ENCODE results near the gene ASTL. TPM values are rescaled to one million over a fixed set of nuclear protein-coding genes. Genes with fewer than 3 reads are reported as not detected.
"Not testable (repeated sequence)": the region's sequence is repeated elsewhere in the genome, so short reads cannot be mapped to it uniquely, and the experiment has no call there.

Gene ASTL
- total RNA-seq, 1 donor from 2014 or later, result not detected

- DNase-seq (ENCODE audit: low read depth in 2 of 2), result peak; percentile 19 to 22
Measured at GRCh38 chr2:96099861-96100798, 38.2 kb downstream of the ASTL start.

GRCh38 chr2:96098900-96099590 lies 39.3 kb downstream of the ASTL start:
- DNase-seq (ENCODE audit: low read depth in 2 of 2), result no peak

GRCh38 chr2:96097951-96098823 lies 40.1 kb downstream of the ASTL start:
- no peak for DNase-seq (ENCODE audit: low read depth in 2 of 2)

- no peak for DNase-seq (ENCODE audit: low read depth in 2 of 2)
Measured at GRCh38 chr2:96097441-96097840, 40.9 kb downstream of the ASTL start.

DNA sequence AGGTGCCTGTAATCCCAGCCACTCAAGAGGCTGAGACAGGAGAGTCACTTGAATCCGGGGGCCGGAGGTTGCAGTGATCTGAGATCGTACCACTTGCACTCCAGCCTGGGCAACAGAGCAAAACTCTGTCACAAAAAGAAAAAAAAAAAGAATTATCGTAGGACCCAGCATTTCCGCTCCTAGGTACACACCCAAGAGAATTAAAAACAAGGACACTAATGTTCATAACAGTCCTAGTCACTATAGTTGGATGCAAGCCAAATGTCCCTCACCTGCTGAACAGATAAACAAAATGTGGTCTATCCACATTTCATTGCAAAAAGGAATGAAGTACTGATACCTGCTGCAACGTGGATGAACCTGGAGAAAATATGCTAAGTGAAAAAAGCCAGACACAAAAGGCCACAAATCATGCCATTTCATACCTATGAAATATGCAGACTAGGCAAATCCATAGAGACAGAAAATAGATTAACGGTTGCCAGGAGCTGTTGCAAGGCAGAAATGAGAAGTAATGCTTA lies 43.1 kb downstream of the ASTL start:
- DNase-seq (ENCODE audit: low read depth in 2 of 2), result peak in 1 of 2 donors; percentile 9

DNA sequence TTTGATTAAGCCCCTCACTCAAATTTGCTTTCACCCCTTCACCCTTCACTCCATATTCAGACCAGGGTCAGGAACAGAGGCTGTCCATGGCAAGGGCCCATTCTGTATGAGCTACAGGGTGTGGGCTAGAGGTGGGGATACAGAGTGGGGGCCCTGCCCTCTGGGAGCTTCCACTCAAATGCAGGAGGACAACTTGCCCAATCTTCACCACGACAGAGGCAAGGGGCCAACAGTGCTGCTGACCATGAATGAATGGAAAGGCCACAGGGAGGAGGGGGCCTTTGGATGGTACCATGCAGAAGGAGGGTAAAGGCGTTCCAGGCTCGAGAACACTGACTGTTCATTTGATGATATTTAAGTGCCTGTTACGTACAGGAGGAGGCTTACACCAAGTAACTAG lies 44.8 kb downstream of the ASTL start:
- DNase-seq (ENCODE audit: low read depth in 2 of 2), result no peak

- no peak for DNase-seq (ENCODE audit: low read depth in 2 of 2)
Measured at GRCh38 chr2:96092951-96093350, 45.4 kb downstream of the ASTL start.

DNA sequence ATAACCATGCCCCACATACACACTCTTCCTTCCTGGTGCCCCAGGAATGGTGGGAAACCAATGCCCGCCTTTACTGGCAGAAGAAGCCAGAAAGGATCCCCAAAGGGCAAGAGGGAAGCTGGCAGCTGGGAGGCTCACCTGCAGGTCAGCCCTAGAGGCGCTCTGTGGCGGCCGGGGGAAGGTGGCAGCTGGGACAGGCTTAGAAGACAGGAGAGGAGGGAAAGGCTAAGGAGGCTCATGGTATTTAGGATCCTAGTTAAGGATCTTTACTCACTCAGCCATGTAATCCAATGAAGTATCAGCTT lies 45.8 kb downstream of the ASTL start:
- DNase-seq (ENCODE audit: low read depth in 2 of 2), result no peak

- no peak for DNase-seq (ENCODE audit: low read depth in 2 of 2)
Measured at GRCh38 chr2:96091711-96092572, 46.4 kb downstream of the ASTL start.

DNA sequence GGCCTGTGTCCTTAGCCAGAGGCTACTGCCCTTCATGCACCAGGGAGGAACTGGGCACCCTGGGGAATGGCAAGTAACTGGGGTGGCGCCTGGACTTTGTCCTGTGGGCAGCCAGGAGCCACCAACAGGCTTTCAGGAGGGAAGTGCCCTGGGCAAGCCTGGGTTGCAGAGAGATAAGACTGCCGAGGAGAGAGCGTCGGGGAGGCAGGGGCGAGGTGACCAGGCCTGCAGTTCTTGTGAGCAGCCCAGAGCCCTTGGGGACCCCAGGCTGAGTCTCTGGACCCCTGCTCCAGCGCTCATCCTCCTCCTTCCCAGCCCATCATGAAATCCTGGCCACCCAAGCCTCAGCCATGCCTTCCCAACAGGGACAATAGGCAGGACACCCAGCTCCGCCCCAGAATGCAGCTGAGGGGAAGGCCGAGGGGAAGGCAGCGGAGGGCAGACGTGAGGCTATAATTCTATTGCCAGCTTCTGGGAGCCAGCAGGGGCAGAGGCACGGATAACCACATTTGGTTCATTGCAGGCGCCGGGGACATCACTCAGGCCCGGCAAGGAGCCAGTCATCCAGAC lies 47.1 kb downstream of the ASTL start:
- no peak for DNase-seq (ENCODE audit: low read depth in 2 of 2)

GRCh38 chr2:96090196-96090926 lies 47.9 kb downstream of the ASTL start:
- DNase-seq (ENCODE audit: low read depth in 2 of 2), result no peak

DNA sequence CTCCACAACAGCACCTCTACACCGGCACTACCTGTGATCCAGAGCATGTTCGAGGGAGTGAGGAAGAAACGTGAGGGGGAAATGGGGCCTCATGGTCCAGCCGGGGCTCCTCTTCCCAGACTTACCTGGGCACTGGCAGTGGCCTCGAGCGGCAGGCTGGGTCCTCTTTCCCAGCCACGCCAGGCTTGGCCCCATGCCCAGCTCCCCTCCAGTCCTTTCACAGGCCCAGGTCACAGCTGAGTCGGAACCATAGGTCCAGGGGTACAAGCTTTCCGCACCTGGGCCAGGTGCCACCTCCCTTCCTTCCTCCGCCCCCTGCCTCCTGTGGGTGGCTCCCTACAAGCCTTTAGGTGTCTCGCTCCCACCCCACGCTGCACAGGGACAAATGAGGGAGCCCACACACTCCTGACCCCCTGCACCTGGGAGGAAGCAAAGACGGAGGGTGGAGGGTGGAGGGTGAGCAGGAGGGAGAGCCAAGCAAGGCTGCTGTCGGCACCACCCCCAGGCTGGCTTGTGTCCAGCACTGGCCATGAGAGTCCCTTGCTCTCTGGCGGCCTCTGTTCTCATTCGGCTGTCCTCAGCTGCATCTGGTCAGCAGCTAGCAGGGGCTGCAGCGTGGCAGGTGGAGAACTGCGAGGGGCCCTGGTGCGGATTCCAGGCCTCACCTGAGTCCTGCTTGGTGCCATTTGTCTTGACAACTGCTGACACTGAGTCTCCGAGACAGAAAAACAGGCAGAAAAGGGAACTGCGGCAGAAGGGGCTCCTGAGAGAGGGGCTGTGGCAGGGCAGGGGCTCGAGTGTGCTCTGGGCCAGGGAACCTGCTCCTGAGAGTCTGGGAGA lies 48.7 kb downstream of the ASTL start:
- DNase-seq (ENCODE audit: low read depth in 2 of 2), result no peak

DNA sequence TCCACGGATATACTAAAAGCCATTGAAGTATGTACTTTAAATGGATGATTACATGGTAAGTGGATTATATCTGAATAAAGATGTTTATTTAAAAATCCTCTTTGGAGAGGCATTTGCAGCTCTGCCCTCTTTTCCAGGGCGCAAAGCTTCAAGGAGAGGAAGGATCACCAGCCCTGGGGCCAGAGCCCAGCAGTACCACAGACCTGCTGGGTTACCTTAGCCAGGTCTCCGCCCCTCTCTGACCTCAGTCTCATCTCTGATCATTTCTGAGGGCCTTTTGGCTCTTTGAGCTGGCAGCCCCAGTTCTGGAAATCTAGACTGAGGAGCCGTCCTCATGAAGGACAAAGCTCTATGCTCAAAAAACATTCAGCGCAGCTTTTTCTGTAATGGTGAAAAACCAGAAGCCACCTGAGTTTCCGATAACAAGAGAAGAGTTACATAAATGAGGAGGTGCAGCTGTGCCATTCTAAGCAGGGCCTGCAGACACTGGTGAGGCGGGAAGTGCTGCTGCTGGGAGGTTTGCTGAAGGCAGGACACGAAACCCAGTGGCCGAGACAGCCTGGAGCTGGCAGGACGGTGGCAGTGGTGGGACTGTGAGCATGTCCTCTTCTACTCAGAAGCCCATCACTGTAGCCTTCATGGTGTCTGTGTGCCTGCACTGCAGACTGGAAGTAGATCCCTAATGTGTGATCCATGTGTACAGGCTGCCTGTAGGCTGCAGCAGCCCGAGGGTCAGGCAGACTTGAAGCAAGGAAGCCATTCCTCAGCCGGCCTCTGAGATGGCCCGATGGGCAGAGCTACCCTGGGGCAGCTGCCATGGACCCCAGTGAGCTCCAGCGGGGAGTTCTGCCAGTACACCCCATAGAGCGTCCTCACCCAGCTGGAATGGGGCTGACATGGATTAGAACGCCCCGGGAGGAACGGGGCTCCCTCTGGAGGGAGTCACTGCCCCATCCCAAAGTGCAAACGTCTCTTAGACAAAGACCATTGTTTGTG lies 49.7 kb downstream of the ASTL start:
- no peak for DNase-seq (ENCODE audit: low read depth in 2 of 2)

DNA sequence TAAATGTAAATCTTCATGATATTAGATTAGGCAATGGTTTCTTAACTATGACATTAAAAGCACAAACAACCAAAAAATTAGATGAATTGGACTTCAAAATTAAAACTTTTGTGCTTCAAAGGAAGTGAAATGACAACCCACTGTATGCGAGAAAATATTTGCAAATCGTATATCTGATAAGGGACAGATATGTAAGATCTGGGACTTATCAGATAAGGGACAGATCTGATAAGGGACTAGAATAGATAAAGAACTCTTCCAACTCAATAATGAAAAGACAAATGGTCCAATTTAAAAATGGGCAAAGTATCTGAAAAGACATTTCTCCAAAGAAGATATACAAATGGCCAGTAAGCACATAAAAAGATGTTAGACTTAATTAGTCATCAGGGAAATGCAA lies 51.2 kb downstream of the ASTL start:
- DNase-seq (ENCODE audit: low read depth in 2 of 2), result no peak

- DNase-seq (ENCODE audit: low read depth in 2 of 2), result no peak
Measured at GRCh38 chr2:96085541-96086355, 52.6 kb downstream of the ASTL start.

DNA sequence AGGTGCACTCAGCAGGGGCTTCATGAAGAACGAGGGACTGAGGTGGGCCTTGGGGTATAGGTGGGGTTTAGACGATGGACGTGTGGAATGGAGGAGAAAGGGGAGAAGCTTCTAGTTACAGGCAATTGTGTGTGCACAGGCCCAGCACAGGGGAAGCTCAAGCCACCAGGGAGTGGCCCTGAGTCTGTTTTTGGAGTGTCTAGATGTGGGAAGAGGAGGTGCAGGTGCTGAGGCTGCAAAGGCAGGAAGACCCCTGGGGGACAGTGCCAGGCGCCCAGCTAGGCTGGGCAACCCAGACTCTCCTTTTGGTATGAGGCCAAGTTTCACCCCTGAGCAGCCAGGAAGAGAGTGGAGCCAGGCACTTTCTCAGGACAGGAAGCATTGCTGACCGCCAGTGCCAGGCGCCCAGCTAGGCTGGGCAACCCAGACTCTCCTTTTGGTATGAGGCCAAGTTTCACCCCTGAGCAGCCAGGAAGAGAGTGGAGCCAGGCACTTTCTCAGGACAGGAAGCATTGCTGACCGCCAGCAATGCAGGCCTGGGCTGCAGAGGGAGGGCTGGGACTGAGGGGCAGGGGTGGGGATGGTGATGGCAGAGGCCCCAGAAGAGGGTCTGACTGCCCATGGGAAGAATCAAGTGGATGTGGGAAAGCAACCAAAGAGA lies 53.3 kb downstream of the ASTL start:
- DNase-seq (ENCODE audit: low read depth in 2 of 2), result not testable (repeated sequence)

Data from dermis microvascular lymphatic vessel endothelial cell (primary cell).